Measurements from ENCODE around the gene MESP2. TPM values are rescaled to one million over a fixed set of nuclear protein-coding genes. Genes with fewer than 3 reads are reported as not detected.

MESP2 gene
- total and polyA plus RNA-seq, 2 donors (not counting 1 experiment from before 2014, with no cell fraction given), result 0.99 TPM; not detected in 1

DNA sequence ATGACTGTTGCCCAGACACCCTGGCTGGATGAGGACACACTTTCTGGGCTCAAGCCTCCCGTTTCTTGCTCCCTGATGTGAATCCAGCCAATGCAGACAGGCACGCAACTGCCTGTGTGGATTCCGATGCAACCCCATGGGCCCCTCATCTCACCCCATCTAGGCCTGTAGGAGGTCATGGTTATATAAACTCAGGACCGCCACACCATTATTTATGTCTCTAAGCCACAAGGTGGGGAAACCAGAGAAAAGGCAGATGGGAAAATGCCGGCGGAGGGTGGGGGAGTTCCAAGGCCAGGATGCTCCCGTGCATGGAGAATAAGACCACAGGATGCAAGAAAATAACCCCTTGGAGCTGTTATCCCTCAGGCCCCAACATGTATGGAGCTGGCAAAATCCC is 27.1 kb upstream of the MESP2 start:
- no peak for TF ChIP-seq CTCF (conservative IDR thresholded peaks at IDR 0.05 in 1 of 2, IDR thresholded peaks at IDR 0.05 in 1 of 2; ENCODE audit: low read depth in 1 of 2, low read length in 2 of 2)
- TF ChIP-seq EZH2 (IDR thresholded peaks at IDR 0.05; ENCODE audit: low read length, missing control alignments), result no peak
- Histone ChIP-seq H2AFZ (ENCODE audit: low read length) (no peak overlapping the region), H3K4me1 (ENCODE audit: control insufficient read depth, extremely low read depth, insufficient read depth, low read length) (peaks cover 4% of the 10 kb centered on the region), H3K4me2 (ENCODE audit: extremely low read depth, insufficient read depth, low read length) (no peak overlapping the region), H4K20me1 (ENCODE audit: control insufficient read depth, extremely low read depth, insufficient read depth, low read length) (no peaks in the 10 kb centered on the region), H3K4me3 (replicated peaks in 1 of 4; ENCODE audit: control extremely low read depth in 1 of 4, insufficient read depth in 1 of 4, low read depth in 3 of 4, low read length in 4 of 4) (no peak overlapping the region), H3K36me3 (ENCODE audit: control insufficient read depth, insufficient read depth, low read length) (no peaks in the 10 kb centered on the region), H3K27me3 (ENCODE audit: control insufficient read depth, insufficient read depth, low read length) (peaks cover 17% of the 10 kb centered on the region), H3K9me3 (ENCODE audit: control insufficient read depth, insufficient read depth, low read depth, low read length) (no peaks in the 10 kb centered on the region), H3K79me2 (ENCODE audit: control insufficient read depth, insufficient read depth, low read length) (no peaks in the 10 kb centered on the region), H3K27ac (ENCODE audit: insufficient read depth, low read length) (no peak overlapping the region), H3K9ac (ENCODE audit: insufficient read depth, low read length) (no peak overlapping the region)
- DNase-seq (ENCODE audit: low read depth in 2 of 2), result no peak

DNA sequence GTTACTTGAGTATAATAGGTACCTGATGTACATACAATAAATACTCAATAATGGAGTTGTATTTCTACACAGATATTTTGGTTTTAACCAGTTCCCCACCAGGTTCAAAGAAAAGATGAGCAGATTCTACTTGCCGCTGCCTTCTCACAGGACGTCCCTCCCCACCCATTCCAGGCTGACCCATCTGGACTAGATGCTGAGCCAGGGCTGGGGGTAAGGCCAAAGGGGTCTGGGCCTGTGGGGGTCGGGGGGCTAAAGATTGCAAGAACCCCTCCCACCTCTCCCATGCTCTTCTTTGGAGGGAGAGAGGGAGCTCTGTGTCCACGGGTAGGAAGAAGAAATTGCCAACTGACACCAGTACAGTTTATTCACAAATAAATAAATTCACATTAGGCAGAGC is 26.6 kb upstream of the MESP2 start:
- Histone ChIP-seq H3K79me2 (ENCODE audit: control insufficient read depth, insufficient read depth, low read length) (no peaks in the 10 kb centered on the region), H3K4me2 (ENCODE audit: extremely low read depth, insufficient read depth, low read length) (no peak overlapping the region), H3K27ac (ENCODE audit: insufficient read depth, low read length) (no peak overlapping the region), H3K4me1 (ENCODE audit: control insufficient read depth, extremely low read depth, insufficient read depth, low read length) (peaks cover 4% of the 10 kb centered on the region), H3K4me3 (replicated peaks in 1 of 4; ENCODE audit: control extremely low read depth in 1 of 4, insufficient read depth in 1 of 4, low read depth in 3 of 4, low read length in 4 of 4) (no peak overlapping the region), H3K27me3 (ENCODE audit: control insufficient read depth, insufficient read depth, low read length) (peaks cover 17% of the 10 kb centered on the region), H2AFZ (ENCODE audit: low read length) (no peak overlapping the region), H3K9ac (ENCODE audit: insufficient read depth, low read length) (no peak overlapping the region), H3K9me3 (ENCODE audit: control insufficient read depth, insufficient read depth, low read depth, low read length) (no peaks in the 10 kb centered on the region), H3K36me3 (ENCODE audit: control insufficient read depth, insufficient read depth, low read length) (no peaks in the 10 kb centered on the region), H4K20me1 (ENCODE audit: control insufficient read depth, extremely low read depth, insufficient read depth, low read length) (no peaks in the 10 kb centered on the region)
- TF ChIP-seq EZH2 (IDR thresholded peaks at IDR 0.05; ENCODE audit: low read length, missing control alignments) (no peak), CTCF (conservative IDR thresholded peaks at IDR 0.05 in 1 of 2, IDR thresholded peaks at IDR 0.05 in 1 of 2; ENCODE audit: low read depth in 1 of 2, low read length in 2 of 2) (no peak)
- no peak for DNase-seq (ENCODE audit: low read depth in 2 of 2)

- Histone ChIP-seq H3K36me3 (ENCODE audit: control insufficient read depth, insufficient read depth, low read length) (no peaks in the 10 kb centered on the region), H3K4me1 (ENCODE audit: control insufficient read depth, extremely low read depth, insufficient read depth, low read length) (peaks cover 4% of the 10 kb centered on the region), H3K4me3 (replicated peaks in 1 of 4; ENCODE audit: control extremely low read depth in 1 of 4, insufficient read depth in 1 of 4, low read depth in 3 of 4, low read length in 4 of 4) (peak overlapping the region; percentile 9 to 61 (median 46)), H3K27me3 (ENCODE audit: control insufficient read depth, insufficient read depth, low read length) (peaks cover 17% of the 10 kb centered on the region), H3K79me2 (ENCODE audit: control insufficient read depth, insufficient read depth, low read length) (no peaks in the 10 kb centered on the region), H3K4me2 (ENCODE audit: extremely low read depth, insufficient read depth, low read length) (peak overlapping the region; percentile 87), H4K20me1 (ENCODE audit: control insufficient read depth, extremely low read depth, insufficient read depth, low read length) (no peaks in the 10 kb centered on the region), H3K9ac (ENCODE audit: insufficient read depth, low read length) (no peak overlapping the region), H3K27ac (ENCODE audit: insufficient read depth, low read length) (no peak overlapping the region), H2AFZ (ENCODE audit: low read length) (peak overlapping the region; percentile 65), H3K9me3 (ENCODE audit: control insufficient read depth, insufficient read depth, low read depth, low read length) (no peaks in the 10 kb centered on the region)
- TF ChIP-seq CTCF (conservative IDR thresholded peaks at IDR 0.05 in 1 of 2, IDR thresholded peaks at IDR 0.05 in 1 of 2; ENCODE audit: low read depth in 1 of 2, low read length in 2 of 2) (no peak), EZH2 (IDR thresholded peaks at IDR 0.05; ENCODE audit: low read length, missing control alignments) (peak; percentile 50)
- no peak for DNase-seq (ENCODE audit: low read depth in 2 of 2)
These were observed 26.1 kb upstream of the MESP2 start for GRCh38 chr15:89749951-89750559.
